Skeletal muscle tissue (tissue), 4 donors: ENCODE measurements around the gene BTBD8. TPM values are rescaled to one million over a fixed set of nuclear protein-coding genes. Genes with fewer than 3 reads are reported as not detected.

Source experiments
- H3K27ac ChIP-seq: one replicate; pipeline ENCODE4 v1.7.0; 2013; ENCODE audit warnings: mild to moderate bottlenecking, low read depth, low read length, inconsistent platforms
- H3K27me3 ChIP-seq, 3 donors: one replicate each; pipeline ENCODE4 v1.7.0; 2013; ENCODE audit warnings: low read length in 3 of 3; ENCODE audit not compliant: control insufficient read depth in 3 of 3, insufficient read depth in 3 of 3
- H3K36me3 ChIP-seq, 3 donors: one replicate each; pipeline ENCODE4 v1.7.0; 2013; ENCODE audit warnings: low read length in 3 of 3; ENCODE audit not compliant: control insufficient read depth in 3 of 3, insufficient read depth in 3 of 3
- H3K4me1 ChIP-seq, 3 donors: one replicate each; pipeline ENCODE4 v1.7.0; 2013; ENCODE audit warnings: low read length in 3 of 3, mild to moderate bottlenecking in 3 of 3; ENCODE audit not compliant: control insufficient read depth in 3 of 3, insufficient read depth in 3 of 3
- H3K4me3 ChIP-seq, 3 donors: one replicate each; pipeline ENCODE4 v1.7.0; 2013; ENCODE audit warnings: low read length in 3 of 3
- H3K9ac ChIP-seq, 3 donors: one replicate each; pipeline ENCODE4 v1.7.0; 2013; ENCODE audit warnings: low read length in 3 of 3, mild to moderate bottlenecking in 3 of 3, moderate library complexity in 2 of 3, low read depth in 1 of 3
- H3K9me3 ChIP-seq, 3 donors: one replicate each; pipeline ENCODE4 v1.7.0; 2013; ENCODE audit warnings: low read length in 3 of 3; ENCODE audit not compliant: control insufficient read depth in 3 of 3
- total RNA-seq: library from RNA; depleted of rRNA; stranded (reverse); fragments of >200 nt; gene quantifications from one replicate; pipeline ENCODE4 v1.2.3, GENCODE V29; 2014
- donor health status: Osteomylitis.

BTBD8 gene
- total RNA-seq: 1.6 TPM

- Histone ChIP-seq H3K27ac (peak within 1 kb of the TSS; percentile 41), H3K4me1 (no peaks in the 10 kb centered on the region), H3K36me3 (no peaks in the 10 kb centered on the region)
These were observed at the start of gene BTBD8 for GRCh38 chr1:92080128-92080985. BTBD8 (plus strand) TSS chr1:92080345; CDS start chr1:92080572, 227 bp downstream.

GRCh38 chr1:92030656-92031107 lies 49.5 kb upstream of the BTBD8 start:
- peaks cover 8 to 13% (median 9%) of the 10 kb centered on the region in 3 donors for H3K27me3 ChIP-seq
- H3K36me3 ChIP-seq: no peaks in the 10 kb centered on the region
- peak overlapping the region in 1 of 3 donors; percentile 43 for H3K4me3 ChIP-seq
- H3K4me1 ChIP-seq: peaks cover 0 to 4% (median 0%) of the 10 kb centered on the region in 3 donors
- no peak overlapping the region for H3K9ac ChIP-seq
- no peaks in the 10 kb centered on the region for H3K9me3 ChIP-seq
- no peak overlapping the region for H3K27ac ChIP-seq

More at GRCh38 chr1:92080128-92080985, at the start of gene BTBD8:
- Histone ChIP-seq H3K4me3 (peak within 1 kb of the TSS; percentile 87 to 91 (median 87)), H3K9ac (peak within 1 kb of the TSS; percentile 82 to 89 (median 87)), H3K9me3 (no peaks in the 10 kb centered on the region), H3K27me3 (no peaks in the 10 kb centered on the region)

GRCh38 chr1:92031281-92032110 lies 48.6 kb upstream of the BTBD8 start:
- H3K4me3 ChIP-seq: no peak overlapping the region
- H3K9me3 ChIP-seq: no peaks in the 10 kb centered on the region
- H3K4me1 ChIP-seq: peaks cover 0 to 4% (median 0%) of the 10 kb centered on the region in 3 donors
- peaks cover 8 to 13% (median 9%) of the 10 kb centered on the region in 3 donors for H3K27me3 ChIP-seq
- H3K27ac ChIP-seq: no peak overlapping the region
- no peak overlapping the region for H3K9ac ChIP-seq
- H3K36me3 ChIP-seq: no peaks in the 10 kb centered on the region

DNA sequence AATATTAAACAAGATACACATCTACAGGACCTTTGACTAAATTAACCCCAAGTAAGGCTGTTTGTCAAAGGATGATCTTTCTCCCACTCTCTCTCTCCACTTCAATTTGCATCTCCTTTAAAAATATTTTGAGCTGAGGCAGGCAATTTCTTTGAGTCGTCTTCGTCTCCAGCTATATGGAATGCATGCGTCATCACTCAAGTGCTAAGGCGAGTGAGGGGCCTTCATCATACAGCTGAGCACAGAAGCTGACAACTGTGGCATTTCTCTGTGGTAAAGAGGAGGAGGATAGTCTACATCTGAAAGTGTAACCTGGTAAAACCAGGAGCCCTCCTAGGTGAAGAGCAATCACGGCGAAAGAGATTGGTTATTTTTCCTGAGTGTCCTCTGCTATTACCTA lies 42.7 kb upstream of the BTBD8 start:
- no peak overlapping the region for H3K27ac ChIP-seq
- no peak overlapping the region for H3K4me3 ChIP-seq
- no peak overlapping the region for H3K9ac ChIP-seq
- H3K9me3 ChIP-seq: no peaks in the 10 kb centered on the region
- H3K27me3 ChIP-seq: no peaks in the 10 kb centered on the region
- no peaks in the 10 kb centered on the region for H3K36me3 ChIP-seq
- no peaks in the 10 kb centered on the region for H3K4me1 ChIP-seq

DNA sequence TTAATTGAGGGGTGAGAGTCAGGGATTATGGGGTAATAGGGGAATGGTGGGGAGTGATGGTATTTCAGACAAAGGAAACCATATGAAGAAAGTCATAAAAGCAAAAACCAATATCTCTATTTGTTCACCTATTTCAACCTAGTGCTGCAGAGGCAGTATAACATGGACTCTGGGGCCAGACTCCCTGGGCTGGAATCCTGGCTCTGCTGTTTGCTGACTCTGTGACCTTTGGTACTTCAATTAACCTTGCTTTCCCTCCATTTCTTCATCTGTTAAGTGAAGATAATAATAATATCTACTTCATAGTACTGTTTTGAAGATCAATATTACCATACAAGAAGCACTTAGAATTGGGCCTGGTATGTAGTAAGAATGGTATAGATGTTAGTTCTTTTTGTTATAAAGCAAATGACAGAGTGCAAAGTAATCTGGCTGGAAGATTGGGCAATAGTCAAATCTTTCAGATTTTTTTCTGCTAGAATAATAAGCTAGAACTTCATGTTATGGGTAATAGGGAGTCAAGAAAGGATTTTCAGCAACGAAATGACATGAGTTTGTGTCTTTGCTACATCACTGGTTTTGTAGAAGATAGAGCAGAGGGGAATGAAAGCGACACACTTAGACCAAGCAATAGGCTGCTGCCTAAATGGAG lies 41.3 kb upstream of the BTBD8 start:
- Histone ChIP-seq H3K36me3 (no peaks in the 10 kb centered on the region), H3K4me3 (no peak overlapping the region), H3K27ac (no peak overlapping the region), H3K4me1 (no peaks in the 10 kb centered on the region), H3K9ac (no peak overlapping the region), H3K9me3 (no peaks in the 10 kb centered on the region), H3K27me3 (no peaks in the 10 kb centered on the region)

DNA sequence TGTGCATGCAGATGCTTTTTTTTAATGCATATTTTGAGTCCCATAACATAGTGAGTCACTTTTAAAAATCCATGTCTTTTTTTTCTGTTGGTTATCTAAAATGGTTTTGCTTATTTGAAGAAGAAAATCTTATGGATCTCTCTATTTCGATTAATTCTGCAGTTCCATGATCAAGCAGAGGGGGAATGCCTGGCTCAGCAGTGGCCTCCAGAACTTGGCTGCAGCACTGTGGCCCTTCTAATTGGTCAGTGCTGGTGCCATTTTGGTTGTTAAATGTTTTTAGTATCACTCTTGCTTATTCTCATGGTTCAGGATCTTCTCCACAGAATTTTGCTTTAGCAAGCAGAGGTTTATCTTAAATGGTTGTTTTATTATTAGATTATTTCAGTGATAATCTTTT lies 39.2 kb upstream of the BTBD8 start:
- no peaks in the 10 kb centered on the region for H3K36me3 ChIP-seq
- H3K4me3 ChIP-seq: no peak overlapping the region
- no peak overlapping the region for H3K27ac ChIP-seq
- no peaks in the 10 kb centered on the region for H3K4me1 ChIP-seq
- H3K9me3 ChIP-seq: no peaks in the 10 kb centered on the region
- H3K27me3 ChIP-seq: no peaks in the 10 kb centered on the region
- H3K9ac ChIP-seq: no peak overlapping the region

GRCh38 chr1:92043621-92044020 lies 36.5 kb upstream of the BTBD8 start:
- Histone ChIP-seq H3K27ac (no peak overlapping the region), H3K4me1 (no peaks in the 10 kb centered on the region)

DNA sequence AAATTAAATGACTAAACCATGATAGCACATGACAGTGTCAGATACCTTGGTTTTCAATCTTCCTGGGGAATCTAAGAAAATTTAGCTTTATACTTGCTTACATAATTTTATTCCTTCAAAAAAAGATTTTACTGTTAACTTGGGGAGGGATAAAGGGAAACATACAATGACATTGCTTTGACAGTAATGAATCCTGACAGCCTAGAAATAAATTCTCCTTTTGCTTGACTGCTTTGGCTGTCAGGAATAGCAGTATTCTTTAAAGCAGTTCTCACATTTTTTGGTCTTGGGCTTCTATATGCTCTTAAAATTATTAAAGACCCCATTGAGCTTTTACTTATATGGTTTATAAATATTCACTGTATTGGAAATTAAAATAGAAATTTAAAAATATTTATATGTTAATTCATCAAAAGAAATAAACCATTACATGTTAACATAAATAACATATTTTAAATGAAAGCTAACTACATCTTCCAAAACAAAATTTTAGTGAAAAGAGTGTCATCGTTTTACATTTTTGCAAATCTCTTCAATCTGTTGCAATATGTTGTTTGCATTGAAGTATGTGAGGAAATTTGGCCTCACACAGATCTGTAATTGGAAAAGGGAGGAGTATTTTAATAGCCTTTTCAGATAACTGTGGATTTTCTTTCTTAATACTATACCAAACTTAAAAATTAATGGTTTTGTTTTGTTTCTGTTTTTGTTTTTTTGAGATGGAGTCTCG lies 34.2 kb upstream of the BTBD8 start:
- Histone ChIP-seq H3K9me3 (no peaks in the 10 kb centered on the region), H3K27me3 (no peaks in the 10 kb centered on the region), H3K9ac (no peak overlapping the region), H3K4me1 (no peaks in the 10 kb centered on the region), H3K4me3 (no peak overlapping the region), H3K27ac (no peak overlapping the region), H3K36me3 (no peaks in the 10 kb centered on the region)

More at GRCh38 chr1:92043621-92044020, 36.5 kb upstream of the BTBD8 start:
- Histone ChIP-seq H3K36me3 (no peaks in the 10 kb centered on the region), H3K4me3 (no peak overlapping the region), H3K27me3 (no peaks in the 10 kb centered on the region), H3K9me3 (no peaks in the 10 kb centered on the region), H3K9ac (no peak overlapping the region)

DNA sequence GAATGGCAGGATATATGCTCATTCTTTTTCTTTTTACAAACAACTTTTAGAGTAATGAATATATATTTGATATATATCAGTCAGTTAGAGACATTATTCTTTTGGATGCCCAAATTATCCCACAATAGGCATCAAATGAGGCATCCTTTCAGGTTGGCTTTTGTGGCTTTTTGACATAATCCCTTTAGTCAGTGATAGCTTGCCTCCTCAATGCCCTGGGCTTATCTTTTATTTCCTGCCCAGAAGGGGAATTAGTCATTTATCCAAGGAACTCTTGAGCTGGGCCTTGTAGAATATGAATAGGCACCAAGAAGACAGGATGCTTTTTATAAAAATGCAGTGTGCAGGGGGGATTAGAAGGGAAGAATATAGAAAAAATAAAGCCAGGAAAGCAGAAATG lies 28.2 kb upstream of the BTBD8 start:
- H3K27ac ChIP-seq: no peak overlapping the region
- no peaks in the 10 kb centered on the region for H3K4me1 ChIP-seq
- no peak overlapping the region for H3K9ac ChIP-seq
- H3K27me3 ChIP-seq: no peaks in the 10 kb centered on the region
- no peak overlapping the region for H3K4me3 ChIP-seq
- no peaks in the 10 kb centered on the region for H3K9me3 ChIP-seq
- H3K36me3 ChIP-seq: no peaks in the 10 kb centered on the region
